NK-92 (cell line): Measurements from ENCODE around the gene CSTPP1.

Source experiments
- DNase-seq: peaks from one replicate; lab custom pipeline; 2025; ENCODE audit not compliant: unreplicated experiment; lab: John Stamatoyannopoulos, UW

Gene CSTPP1

DNA sequence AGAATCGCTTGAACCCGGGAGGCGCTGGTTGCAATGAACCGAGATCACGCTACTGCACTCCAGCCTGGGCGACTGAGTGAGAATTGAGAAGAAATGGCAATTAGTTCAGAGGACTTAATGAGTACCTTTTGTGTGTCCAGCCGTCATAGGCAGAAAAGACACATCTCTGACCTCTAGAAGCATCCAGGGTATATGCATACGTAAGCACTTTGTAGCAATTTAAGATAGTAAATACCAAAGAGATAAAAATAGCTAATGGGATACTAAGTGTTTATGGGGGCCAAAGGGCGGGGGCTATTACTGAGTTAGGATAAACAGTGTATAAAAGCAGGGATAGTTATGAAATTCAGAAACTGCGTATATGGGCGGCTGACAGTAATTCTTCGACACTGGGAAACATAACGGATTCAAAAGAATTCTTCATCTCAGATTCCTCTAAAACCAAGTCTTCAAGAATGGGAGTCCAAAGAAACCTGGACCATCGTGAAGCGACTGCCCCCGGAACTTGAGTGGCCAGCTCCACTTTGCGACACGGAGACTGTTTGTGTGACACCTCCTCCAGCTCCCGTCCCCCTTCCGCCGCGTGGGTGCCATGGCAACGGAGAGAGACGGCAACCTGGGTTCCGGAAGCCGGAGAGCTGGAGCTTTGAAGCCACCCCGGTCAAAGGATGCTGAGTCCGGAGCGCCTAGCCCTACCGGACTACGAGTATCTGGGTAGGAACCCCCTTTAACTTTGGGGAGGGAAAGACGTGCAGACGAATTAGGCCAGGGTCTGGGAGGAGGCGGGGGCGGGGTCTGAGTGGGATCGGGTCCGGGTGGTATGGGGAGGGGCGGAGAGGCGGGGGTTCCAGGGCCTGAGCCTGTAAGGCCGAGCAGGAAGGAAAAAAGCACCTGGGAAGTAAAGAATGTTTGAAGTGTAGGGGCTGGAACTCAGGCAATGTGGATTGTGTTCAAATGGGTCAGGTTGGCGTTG lies at the start of gene CSTPP1:
CSTPP1 (plus strand) TSS at position 624 of the 973 bp plus-strand sequence; CDS start at position 669, 45 bp downstream.
- peak; percentile 43 for DNase-seq

DNA sequence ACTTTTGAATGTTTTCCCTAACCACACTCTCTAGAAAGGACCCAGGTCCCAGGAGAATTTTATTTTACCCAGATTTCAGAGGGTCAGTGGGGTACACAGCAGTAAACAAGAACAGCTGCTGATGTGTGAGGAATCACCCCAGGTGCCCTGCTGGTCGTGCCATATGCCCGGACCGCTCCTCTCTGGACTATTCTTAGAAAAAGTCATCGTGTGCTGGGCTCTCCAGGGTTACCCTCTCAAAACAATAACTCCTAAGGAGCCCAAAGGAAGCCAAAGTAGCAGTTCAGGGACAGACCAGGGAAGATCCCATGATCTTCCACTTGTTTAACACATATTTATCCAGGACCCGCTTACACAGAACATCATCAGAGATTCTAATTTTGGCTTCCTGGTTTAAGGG lies 47.9 kb upstream of the CSTPP1 start:
- DNase-seq, result no peak

DNA sequence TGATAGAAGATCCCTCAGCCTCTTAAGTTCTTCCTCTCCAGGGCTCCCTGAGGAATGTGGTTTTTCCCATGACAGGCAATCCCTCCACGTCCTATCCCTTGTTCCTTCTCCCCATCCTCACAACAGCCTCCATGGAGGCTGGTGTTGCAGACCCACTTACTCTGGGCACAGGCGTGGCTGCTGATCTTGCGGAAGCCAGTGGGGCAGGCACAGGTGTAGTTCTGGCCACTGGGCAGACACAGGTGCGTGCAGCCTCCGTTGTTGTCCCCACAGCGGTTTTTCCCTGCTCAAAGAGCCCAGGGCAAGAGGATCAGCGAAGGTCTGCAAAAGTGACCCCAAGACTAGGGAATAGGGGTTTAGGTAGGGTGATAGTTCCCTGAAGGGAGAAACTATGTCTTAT lies 47.3 kb upstream of the CSTPP1 start:
- DNase-seq, result no peak

- DNase-seq, result no peak
Observed at GRCh38 chr11:46889689-46890475, 46.7 kb upstream of the CSTPP1 start.

DNA sequence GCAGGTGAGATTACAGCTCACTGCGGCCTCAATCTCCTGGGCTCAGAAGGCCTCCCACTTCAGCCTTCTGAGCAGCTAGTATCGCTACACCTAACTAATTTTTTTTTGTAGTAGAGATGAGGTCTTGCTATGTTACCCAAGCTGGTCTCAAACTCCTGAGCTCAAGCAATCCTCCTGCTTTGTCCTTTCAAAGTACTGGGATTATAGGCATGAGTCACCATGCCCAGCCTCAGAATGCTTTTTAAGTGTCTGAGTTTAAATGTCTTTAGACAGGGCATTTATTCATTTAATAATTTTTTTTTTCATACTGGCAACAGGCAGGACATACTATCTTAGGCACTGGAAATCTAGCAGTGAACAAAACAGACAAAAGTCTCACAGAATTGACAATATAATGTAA lies 45.9 kb upstream of the CSTPP1 start:
- no peak for DNase-seq

DNA sequence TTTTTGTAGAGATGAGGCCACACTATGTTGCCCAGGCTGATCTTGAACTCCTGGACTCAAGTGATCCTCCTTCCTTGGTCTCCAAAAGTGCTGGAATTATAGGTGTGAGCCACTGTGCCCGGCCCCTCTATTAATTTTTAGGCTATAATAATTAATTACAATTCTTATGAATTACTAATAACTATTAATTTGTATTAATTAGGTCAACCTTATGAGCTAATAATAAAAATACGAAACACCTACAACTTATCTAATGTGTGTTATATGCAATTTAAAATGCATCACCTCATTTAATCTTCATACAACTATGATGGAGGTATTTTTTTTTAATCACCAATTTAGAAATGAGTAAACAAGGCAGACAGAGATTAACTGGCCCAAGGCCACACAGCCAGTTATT lies 44.5 kb upstream of the CSTPP1 start:
- DNase-seq, result no peak

DNA sequence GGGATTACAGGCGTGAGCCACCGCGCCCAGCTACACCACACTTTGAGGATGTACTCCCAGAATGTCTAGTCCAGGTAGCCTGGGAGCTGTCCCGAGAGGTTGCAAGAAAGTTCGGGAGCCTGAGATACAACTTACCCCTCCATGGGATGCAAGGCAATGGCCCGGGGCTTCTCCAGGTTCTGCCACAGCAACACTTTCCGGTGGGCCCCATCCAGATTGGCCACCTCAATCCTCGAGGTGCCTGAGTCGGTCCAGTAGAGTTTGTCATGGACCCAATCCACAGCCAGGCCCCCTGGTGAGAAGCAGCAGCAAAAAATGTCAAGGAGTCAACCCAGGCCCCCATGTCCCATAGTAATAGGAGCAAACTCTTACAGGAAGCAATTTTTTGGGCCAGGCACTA lies 43.7 kb upstream of the CSTPP1 start:
- DNase-seq, result no peak

GRCh38 chr11:46894506-46894905 lies 42.1 kb upstream of the CSTPP1 start:
- DNase-seq, result no peak

- no peak for DNase-seq
Observed at GRCh38 chr11:46894961-46895360, 41.6 kb upstream of the CSTPP1 start.

DNA sequence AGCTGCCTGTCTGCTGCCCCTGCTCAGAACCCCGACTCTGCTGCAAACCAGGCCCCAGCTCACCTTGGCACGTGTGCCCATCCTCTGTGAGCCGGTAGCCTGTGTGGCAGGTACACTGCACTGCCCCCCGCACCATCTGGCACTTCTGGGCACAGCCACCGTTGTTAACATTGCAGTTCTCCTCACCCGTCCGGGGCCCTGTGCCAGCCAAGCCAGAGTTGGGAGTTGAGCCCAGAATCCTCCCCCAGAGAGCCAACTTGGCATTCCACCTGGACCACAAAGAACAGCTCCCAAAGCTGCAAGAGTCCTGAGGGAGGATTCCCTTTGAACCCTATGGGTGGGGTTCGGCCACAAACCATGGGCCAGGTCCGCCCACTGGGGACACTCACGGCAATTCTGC lies 40.7 kb upstream of the CSTPP1 start:
- no peak for DNase-seq

- DNase-seq, result no peak
Observed at GRCh38 chr11:46896719-46897406, 39.7 kb upstream of the CSTPP1 start.

DNA sequence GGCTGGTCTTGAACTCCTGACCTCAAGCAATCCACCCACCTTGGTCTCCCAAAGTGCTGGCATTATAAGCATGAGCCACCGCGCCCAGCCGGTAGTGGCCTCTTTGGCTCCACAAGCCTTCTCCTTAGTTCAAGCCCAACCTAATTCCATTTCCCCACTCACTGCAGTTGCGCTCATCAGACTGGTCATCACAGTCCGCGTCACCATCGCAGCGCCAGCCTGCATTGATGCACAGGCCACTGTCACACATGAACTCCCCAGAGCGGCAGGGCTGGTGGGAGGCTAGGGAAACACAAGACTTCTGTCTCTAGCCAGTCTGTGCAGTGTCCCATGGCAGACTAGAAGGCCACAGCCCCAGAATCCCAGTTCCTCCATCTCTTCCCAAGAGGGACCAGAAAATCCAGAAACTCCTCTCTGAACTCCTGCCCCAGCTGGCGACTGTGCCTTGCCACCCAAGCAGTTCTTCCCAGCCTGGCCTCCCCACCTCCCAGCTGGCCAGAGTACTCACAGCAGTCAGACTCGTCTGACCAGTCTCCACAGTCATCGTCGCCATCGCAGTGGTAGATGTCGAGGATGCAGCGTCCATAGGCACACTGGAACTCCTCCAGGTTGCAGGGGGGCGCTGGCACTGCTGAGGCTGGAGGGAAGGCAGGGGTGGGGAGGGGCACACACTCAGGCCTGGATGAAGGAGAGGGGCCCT lies 38.0 kb upstream of the CSTPP1 start:
- DNase-seq, result no peak

DNA sequence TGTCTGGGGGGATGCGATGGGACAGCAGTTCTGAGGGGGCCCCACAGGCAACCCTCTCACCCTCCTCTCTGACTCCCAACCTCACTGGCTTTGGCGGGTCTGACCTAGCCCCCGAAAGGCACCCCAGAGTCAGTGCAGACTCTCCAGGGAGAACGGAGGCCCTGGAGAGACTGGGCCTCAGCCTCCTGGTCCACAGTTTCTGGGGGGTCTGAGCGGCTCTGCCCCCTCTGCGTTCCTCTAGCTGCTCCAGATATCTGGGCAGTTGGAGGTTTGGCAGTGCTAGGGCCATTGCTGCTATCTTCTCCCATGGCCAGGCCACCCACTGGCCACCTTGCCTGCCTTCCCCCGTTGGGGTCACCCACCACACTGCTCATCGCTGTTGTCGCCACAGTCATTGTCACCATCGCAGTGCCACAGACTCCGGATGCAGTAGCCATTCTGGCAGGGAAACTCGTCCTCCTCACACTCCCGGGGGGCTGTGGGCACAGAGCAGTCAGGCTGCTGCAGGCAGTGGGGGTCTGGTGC lies 37.0 kb upstream of the CSTPP1 start:
- no peak for DNase-seq

DNA sequence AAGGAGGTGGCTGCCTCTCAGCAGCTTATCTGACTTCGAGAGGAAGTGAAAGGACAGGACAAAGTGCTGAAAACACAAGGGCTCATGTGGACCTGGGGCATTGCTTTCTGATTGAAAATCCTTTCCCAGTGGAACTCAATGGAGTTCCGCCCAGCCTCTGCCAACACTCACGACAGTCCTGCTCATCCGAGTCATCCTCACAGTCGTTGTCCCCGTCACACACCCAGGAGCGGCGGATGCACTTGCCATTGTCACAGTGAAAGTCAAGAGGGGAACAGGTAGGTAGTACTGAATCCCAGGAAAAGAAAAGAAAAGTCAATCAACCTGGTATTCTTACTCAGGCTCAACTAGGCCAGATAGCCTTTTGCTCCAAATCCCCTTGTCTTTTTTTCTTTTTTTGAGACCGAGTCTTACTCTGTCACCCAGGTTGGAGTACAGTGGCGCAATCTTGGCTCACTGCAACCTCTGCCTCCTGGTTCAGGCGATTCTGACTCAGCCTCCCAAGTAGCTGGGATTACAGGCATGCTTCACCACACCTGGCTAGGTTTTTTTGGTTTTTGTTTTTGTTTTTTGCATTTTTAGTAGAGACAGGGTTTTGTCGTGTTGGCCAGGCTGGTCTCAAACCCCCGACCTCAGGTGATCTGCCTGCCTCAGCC lies 36.3 kb upstream of the CSTPP1 start:
- no peak for DNase-seq

- no peak for DNase-seq
Observed at GRCh38 chr11:46901156-46901555, 35.4 kb upstream of the CSTPP1 start.

DNA sequence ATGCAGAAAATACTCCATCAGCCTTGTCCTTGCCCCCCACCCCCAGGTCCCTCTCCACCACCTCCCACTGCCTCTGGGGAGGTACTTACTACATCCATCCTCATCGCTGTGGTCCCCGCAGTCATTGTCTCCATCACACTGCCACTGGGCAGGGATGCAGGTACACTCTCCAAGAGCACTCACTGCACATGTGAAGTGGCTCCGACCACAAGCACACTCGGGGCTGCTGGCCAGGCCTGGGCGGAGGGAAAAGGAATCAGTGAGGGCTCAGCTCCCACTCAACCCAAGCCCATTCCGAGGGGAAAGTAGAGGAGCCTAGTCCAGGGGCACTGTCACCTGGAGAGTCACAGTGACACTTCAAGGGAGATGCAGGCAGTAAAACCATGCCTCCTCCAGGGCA lies 33.9 kb upstream of the CSTPP1 start:
- DNase-seq, result no peak

- DNase-seq, result no peak
Observed at GRCh38 chr11:46903846-46904245, 32.7 kb upstream of the CSTPP1 start.

GRCh38 chr11:46905806-46906205 lies 30.8 kb upstream of the CSTPP1 start:
- DNase-seq, result no peak

- DNase-seq, result no peak
Observed at GRCh38 chr11:46906609-46907041, 29.9 kb upstream of the CSTPP1 start.

DNA sequence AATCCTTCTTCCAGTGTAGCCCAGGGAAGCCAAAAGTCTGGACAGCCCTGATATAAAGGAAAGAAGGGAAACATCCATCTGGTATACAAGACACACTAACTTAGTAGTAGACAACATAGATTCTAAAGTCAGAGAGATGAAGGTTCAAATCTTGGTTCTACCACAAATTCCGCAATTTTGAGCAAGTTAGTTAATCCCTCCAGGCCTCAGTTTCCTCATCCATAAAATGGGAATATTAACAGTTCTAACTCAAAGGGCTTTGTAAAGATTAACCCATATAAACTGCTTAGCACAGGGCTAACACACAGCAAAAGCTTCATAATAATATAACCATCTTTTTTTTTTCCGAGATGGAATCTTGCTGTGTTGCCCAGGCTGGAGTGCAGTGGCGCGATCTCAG lies 29.0 kb upstream of the CSTPP1 start:
- no peak for DNase-seq
